Uterus (tissue), 4 donors: ENCODE data around the gene CXCR3. TPM values are rescaled to one million over a fixed set of nuclear protein-coding genes. Genes with fewer than 3 reads are reported as not detected.
"Not testable (repeated sequence)": the region's sequence is repeated elsewhere in the genome, so short reads cannot be mapped to it uniquely, and the experiment has no call there.

Experiments used
- DNase-seq, 2 donors: peaks; one replicate each; pipeline ENCODE4 v3.0.0-alpha.2; 2019 to 2020
- H3K27ac ChIP-seq, 2 donors: fragments of 200-600 bp; sonication (generic); 1 replicate in 1 of 2; 2 replicates in 1 of 2; pipeline ENCODE4 v1.5.1; 2016 to 2018
- H3K27me3 ChIP-seq, 2 donors: fragments of 200-600 bp; sonication (generic); one replicate each; pipeline ENCODE4 v1.5.1; 2018 to 2019; ENCODE audit warnings: control low read depth in 1 of 2
- H3K36me3 ChIP-seq, 2 donors: fragments of 200-600 bp; sonication (generic); one replicate each; pipeline ENCODE4 v1.5.1; 2019; ENCODE audit warnings: control low read depth in 1 of 2
- H3K4me1 ChIP-seq, 2 donors: fragments of 200-600 bp; sonication (generic); one replicate each; pipeline ENCODE4 v1.5.1; 2018 to 2019; ENCODE audit warnings: control low read depth in 1 of 2
- H3K4me3 ChIP-seq, 2 donors: fragments of 200-600 bp; sonication (generic); 1 replicate in 1 of 2; 2 replicates in 1 of 2; pipeline ENCODE4 v1.5.1; 2018 to 2019; ENCODE audit warnings: mild to moderate bottlenecking in 1 of 2
- H3K9me3 ChIP-seq, 2 donors: fragments of 200-600 bp; sonication (generic); one replicate each; pipeline ENCODE4 v1.5.1; 2019; ENCODE audit warnings: control low read depth in 1 of 2
- POLR2A ChIP-seq, 2 donors: fragments of 450-650 bp; IDR thresholded peaks; one replicate each; pipeline ENCODE4 v1.6.1; 2016; ENCODE audit warnings: antibody characterized with exemption in 2 of 2, mild to moderate bottlenecking in 1 of 2, moderate library complexity in 1 of 2
- intact Hi-C: fragments of 100-400 bp; cut with DNase I; formaldehyde crosslinking; loops from one replicate; pipeline ENCODE4 v1.15.1; 2023; ENCODE audit warnings: low total_unique reads
- total RNA-seq, 4 donors: library from RNA; depleted of rRNA in 3 of 4; stranded (reverse); fragments of >200 nt in 3 of 4; gene quantifications; one replicate each; pipeline versions ENCODE4 v1.1.0 to v1.2.4, GENCODE V29; 2014 to 2023
- TF ChIP-seq, protein P1 (sequence below), 4 experiments: fragments of 200-600 bp in 2 of 4; fragments of 450-650 bp in 2 of 4; sonication (generic) in 2 of 4; IDR thresholded peaks; one replicate each; pipeline ENCODE4 v1.5.1; 2016 to 2019; ENCODE audit warnings: antibody characterized with exemption in 4 of 4, mild to moderate bottlenecking in 2 of 4, moderate library complexity in 1 of 4
- donor health status: DM: yes; HTN: yes; CAD: no.

The CXCR3 gene
- total RNA-seq, 4 donors from 2014 or later, result 0.28 TPM; not detected in 3

DNA sequence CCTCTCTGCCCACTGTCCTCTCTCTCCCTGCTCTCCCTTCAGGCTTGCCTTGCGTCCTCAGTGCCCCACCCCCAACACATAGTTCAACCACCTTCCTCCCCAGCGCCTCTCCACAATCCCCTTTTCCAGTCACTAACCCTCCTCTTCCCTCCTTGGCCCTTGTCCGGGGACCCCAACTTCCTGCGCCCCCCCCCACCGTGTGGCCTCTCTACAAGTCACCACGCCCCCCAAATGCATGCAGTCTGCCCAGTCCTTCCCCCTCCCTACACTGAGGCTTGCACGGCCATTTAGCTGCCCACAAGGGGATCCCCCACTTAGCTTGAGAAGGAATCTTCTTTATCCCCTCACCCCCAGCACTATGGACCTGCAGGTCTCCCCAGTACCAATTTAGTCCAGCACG, 569 bp downstream of the CXCR3 start:
- H3K36me3 ChIP-seq, result no peaks in the 10 kb centered on the region
- H3K27ac ChIP-seq, result no peak overlapping the region
- H3K27me3 ChIP-seq, result no peaks in the 10 kb centered on the region
- TF ChIP-seq, protein P1, sequence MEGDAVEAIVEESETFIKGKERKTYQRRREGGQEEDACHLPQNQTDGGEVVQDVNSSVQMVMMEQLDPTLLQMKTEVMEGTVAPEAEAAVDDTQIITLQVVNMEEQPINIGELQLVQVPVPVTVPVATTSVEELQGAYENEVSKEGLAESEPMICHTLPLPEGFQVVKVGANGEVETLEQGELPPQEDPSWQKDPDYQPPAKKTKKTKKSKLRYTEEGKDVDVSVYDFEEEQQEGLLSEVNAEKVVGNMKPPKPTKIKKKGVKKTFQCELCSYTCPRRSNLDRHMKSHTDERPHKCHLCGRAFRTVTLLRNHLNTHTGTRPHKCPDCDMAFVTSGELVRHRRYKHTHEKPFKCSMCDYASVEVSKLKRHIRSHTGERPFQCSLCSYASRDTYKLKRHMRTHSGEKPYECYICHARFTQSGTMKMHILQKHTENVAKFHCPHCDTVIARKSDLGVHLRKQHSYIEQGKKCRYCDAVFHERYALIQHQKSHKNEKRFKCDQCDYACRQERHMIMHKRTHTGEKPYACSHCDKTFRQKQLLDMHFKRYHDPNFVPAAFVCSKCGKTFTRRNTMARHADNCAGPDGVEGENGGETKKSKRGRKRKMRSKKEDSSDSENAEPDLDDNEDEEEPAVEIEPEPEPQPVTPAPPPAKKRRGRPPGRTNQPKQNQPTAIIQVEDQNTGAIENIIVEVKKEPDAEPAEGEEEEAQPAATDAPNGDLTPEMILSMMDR (IDR thresholded peaks at IDR 0.05), result no peak
- TF ChIP-seq POLR2A (IDR thresholded peaks at IDR 0.05), result no peak
- H3K4me1 ChIP-seq, result no peaks in the 10 kb centered on the region
- intact Hi-C loops, result no loop called here
- H3K4me3 ChIP-seq, result no peak overlapping the region
- DNase-seq, result no peak
- H3K9me3 ChIP-seq, result no peaks in the 10 kb centered on the region

DNA sequence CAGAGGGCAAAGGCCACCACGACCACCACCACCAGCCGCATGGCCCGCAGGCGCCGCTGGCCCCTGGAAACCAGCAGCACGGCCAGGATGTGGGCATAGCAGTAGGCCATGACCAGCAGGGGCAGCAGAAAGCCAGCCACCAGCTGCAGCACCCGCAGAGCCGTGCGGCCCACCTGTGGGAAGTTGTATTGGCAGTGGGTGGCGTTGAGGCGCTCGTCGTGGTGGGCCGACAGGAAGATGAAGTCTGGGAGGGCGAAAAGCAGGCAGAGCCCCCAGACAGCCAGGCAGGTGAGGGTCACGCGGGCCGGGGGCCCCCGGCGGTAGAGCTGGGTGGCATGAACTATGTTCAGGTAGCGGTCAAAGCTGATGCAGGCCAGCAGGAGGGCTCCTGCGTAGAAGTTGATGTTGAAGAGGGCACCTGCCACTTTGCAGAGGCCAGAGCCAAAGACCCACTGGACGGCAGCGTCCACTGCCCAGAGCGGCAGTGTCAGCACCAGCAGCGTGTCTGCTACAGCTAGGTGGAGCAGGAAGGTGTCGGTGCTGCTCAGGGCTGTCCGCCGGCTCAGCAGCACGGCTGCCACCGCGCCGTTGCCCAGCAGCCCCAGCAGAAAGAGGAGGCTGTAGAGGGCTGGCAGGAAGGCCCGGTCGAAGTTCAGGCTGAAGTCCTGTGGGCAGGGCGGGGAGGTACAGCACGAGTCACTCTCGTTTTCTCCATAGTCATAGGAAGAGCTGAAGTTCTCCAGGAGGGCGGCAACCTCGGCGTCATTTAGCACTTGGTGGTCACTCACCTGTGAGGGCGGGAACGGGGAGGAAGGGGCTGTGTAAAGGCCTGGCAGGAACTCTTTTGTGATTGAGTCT, 1.4 kb downstream of the CXCR3 start:
- no peak overlapping the region for H3K4me3 ChIP-seq
- intact Hi-C loops, result no loop called here
- H3K27ac ChIP-seq, result no peak overlapping the region
- H3K4me1 ChIP-seq, result no peaks in the 10 kb centered on the region
- no peaks in the 10 kb centered on the region for H3K36me3 ChIP-seq
- H3K27me3 ChIP-seq, result no peaks in the 10 kb centered on the region
- DNase-seq, result no peak
- no peaks in the 10 kb centered on the region for H3K9me3 ChIP-seq
- TF ChIP-seq POLR2A (IDR thresholded peaks at IDR 0.05), result no peak
- TF ChIP-seq, protein P1 (IDR thresholded peaks at IDR 0.05), result no peak

DNA sequence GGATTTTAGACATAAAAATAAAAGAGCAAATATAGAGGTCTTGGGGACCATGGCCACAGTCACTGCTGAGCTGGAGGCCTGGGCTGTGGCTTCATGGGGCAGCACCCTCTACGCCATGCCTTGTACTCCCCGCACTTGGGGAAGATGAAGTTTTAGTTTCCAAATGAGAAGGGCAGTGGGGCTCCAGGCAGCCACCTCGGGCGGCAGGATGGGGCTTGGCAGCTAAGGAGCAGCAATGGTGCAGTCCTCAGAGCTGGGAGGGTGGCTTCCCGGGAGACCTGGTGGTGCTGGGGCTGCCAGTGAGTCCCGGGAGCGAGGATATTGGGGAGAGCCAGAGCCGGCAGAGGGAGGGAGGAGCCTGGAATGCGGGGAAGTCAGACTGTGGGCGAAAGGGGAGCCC, 2.4 kb downstream of the CXCR3 start:
- no peaks in the 10 kb centered on the region for H3K4me1 ChIP-seq
- no peaks in the 10 kb centered on the region for H3K27me3 ChIP-seq
- no peaks in the 10 kb centered on the region for H3K36me3 ChIP-seq
- H3K4me3 ChIP-seq, result no peak overlapping the region
- H3K27ac ChIP-seq, result no peak overlapping the region
- intact Hi-C loops, result no loop called here
- no peak for DNase-seq
- H3K9me3 ChIP-seq, result no peaks in the 10 kb centered on the region
- TF ChIP-seq, protein P1 (IDR thresholded peaks at IDR 0.05), result no peak
- TF ChIP-seq POLR2A (IDR thresholded peaks at IDR 0.05), result no peak

DNA sequence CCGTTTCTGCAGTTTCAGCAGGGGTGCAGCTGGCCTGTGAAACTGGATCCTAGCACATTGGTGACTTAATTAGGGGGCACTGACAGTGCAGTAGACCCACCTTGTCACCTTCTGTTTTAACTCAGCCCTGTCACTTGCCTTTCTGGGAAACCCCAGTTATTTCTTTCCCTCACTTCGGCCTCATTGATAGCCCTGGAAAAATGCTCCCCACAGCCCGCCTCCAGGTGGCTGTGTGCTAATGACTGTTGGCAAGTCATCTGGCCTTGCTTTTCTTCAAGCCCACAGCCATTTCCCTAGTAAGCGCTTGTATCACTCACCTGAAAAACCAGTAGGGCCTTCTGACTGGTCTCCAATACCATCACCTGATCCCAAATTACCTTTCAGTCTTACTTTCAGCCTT, 3.3 kb downstream of the CXCR3 start:
- H3K9me3 ChIP-seq, result no peaks in the 10 kb centered on the region
- H3K4me1 ChIP-seq, result no peaks in the 10 kb centered on the region
- no peak overlapping the region for H3K4me3 ChIP-seq
- H3K27ac ChIP-seq, result no peak overlapping the region
- TF ChIP-seq, protein P1 (IDR thresholded peaks at IDR 0.05), result no peak
- TF ChIP-seq POLR2A (IDR thresholded peaks at IDR 0.05), result no peak
- H3K27me3 ChIP-seq, result no peaks in the 10 kb centered on the region
- no peaks in the 10 kb centered on the region for H3K36me3 ChIP-seq
- intact Hi-C loops, result no loop called here
- no peak for DNase-seq

DNA sequence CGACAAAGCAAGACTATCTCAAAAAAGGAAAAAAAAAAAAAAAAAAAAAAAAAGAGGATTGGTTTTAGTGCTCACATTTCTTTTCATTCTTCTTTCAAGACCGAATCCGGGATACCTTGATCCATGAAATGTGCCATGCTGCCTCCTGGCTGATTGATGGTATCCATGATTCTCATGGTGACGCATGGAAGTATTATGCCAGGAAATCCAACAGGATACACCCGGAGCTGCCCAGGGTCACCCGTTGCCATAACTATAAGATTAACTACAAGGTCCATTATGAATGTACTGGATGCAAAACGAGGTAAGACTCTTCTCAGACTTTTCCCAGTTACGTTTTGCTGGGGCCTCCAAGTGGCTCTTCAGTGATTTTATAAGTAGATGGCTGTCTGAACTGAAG, 6.1 kb downstream of the CXCR3 start:
- TF ChIP-seq, protein P1 (IDR thresholded peaks at IDR 0.05), result no peak
- no peak overlapping the region for H3K27ac ChIP-seq
- intact Hi-C loops, result no loop called here
- no peaks in the 10 kb centered on the region for H3K36me3 ChIP-seq
- DNase-seq, result no peak
- H3K27me3 ChIP-seq, result no peaks in the 10 kb centered on the region
- no peak overlapping the region for H3K4me3 ChIP-seq
- H3K4me1 ChIP-seq, result no peaks in the 10 kb centered on the region
- no peaks in the 10 kb centered on the region for H3K9me3 ChIP-seq

DNA sequence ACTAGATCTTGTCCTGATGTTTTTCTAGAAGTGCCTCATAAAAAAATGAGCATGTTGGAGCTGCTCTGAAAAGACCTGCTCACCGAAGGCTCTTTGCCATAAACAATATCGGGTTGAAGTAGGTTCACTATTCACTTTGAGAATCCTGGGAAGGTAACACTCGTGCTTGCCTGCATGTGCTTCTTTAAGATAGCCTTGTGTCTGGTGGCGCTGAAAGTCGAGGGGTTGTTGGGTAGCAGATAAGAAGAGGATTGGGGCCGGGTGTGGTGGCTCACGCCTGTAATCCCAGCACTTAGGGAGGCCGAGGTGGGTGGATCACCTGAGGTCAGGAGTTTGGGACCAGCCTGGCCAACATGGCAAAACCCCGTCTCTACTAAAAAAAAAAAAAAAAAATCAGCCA, 6.6 kb downstream of the CXCR3 start:
- intact Hi-C loops, H3K36me3 ChIP-seq, DNase-seq: not testable (repeated sequence)

More for the DNA sequence above, 6.6 kb downstream of the CXCR3 start:
- not testable (repeated sequence) for H3K27me3 ChIP-seq, H3K9me3 ChIP-seq, H3K4me1 ChIP-seq, H3K4me3 ChIP-seq, H3K27ac ChIP-seq
